ENCODE results near the gene TGM2.

DNA sequence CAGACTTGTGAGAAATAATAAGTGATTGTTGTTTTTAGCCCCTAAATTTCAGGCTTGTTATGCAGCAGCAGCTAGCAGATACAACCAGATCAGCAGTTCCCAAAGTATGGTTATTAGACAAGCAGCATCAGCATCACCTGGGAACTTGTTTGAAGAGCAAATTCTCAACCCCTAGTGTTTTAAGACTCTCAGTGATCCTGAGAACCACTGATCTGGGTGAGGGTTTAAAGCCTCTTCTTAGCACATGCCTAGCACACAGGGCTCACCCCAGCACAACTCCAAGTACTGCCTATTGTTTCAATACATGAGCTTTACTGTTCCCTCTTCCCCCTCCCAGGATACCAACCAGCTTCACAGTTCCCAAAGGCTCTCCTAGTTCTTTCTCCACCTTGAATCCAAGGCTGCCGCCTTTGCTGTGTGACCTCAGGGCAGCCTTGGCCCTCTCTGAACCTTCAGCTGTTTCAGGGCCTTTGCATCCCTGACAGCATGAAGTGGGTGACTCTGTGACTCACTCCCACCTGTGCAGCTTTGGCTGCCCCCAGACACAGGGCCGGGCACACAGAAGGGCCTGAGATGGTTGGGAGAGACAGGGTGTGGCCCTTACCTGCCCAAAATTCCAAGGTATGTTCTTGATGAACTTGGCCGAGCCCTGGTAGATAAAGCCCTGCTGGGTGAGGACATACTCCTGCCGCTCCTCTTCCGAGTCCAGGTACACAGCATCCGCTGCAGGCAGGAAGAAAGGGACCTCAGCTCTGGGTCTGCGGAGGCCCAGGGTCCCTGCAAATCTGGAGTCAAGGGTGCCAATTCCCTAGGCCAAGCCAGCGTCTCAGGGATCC lies 14.5 kb downstream of the TGM2 start:
- TF ChIP-seq, protein P1, sequence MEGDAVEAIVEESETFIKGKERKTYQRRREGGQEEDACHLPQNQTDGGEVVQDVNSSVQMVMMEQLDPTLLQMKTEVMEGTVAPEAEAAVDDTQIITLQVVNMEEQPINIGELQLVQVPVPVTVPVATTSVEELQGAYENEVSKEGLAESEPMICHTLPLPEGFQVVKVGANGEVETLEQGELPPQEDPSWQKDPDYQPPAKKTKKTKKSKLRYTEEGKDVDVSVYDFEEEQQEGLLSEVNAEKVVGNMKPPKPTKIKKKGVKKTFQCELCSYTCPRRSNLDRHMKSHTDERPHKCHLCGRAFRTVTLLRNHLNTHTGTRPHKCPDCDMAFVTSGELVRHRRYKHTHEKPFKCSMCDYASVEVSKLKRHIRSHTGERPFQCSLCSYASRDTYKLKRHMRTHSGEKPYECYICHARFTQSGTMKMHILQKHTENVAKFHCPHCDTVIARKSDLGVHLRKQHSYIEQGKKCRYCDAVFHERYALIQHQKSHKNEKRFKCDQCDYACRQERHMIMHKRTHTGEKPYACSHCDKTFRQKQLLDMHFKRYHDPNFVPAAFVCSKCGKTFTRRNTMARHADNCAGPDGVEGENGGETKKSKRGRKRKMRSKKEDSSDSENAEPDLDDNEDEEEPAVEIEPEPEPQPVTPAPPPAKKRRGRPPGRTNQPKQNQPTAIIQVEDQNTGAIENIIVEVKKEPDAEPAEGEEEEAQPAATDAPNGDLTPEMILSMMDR (IDR thresholded peaks at IDR 0.05; ENCODE audit: low read length), result no peak
- TF ChIP-seq EZH2 (optimal IDR thresholded peaks at IDR 0.05; ENCODE audit: low read depth, low read length) (no peak), EZH2phosphoT487 (IDR thresholded peaks at IDR 0.05; ENCODE audit: low read length) (no peak)
